Ramos (cell line): ENCODE results near the gene SPDYE5.
"Not testable (repeated sequence)": the region's sequence is repeated elsewhere in the genome, so short reads cannot be mapped to it uniquely, and the experiment has no call there.

ENCODE experiments used
- in situ Hi-C: fragments of 300-500 bp; cut with MboI; formaldehyde crosslinking; loops from one replicate; pipeline ENCODE4 v1.14.3; 2022; ENCODE audit warnings: low sequenced_read_pairs; ENCODE audit not compliant: unreplicated experiment

Gene SPDYE5

DNA sequence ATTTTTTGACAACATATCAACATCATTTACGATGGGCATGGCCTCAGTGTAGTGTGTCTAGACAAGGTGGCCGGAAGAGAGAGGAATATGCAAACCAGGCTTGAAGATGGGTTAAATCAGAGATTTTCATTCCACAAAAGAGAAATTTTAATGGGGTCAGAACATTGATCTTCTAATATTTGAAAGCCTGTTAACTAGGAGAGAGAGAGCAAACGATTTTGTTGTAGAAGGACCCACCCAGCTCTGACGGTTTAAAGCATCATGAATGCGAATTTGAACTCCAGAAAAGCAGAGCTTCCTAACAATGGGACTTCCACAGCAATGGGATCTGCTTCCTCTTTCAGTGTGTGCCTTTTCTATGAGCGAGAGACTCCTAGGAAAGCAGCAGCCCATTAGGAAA lies at the start of gene SPDYE5:
Gene SPDYE5, plus strand, starts transcription at position 301 of the 400 bp plus-strand sequence. CDS start 1,728 bp downstream, outside the sequence.
- in situ Hi-C loops = not testable (repeated sequence)

- in situ Hi-C loops = not testable (repeated sequence)
Observed at GRCh38 chr7:75442465-75443111, 49.5 kb upstream of the SPDYE5 start.

GRCh38 chr7:75449946-75450345 lies 42.2 kb upstream of the SPDYE5 start:
- in situ Hi-C loops = not testable (repeated sequence)

DNA sequence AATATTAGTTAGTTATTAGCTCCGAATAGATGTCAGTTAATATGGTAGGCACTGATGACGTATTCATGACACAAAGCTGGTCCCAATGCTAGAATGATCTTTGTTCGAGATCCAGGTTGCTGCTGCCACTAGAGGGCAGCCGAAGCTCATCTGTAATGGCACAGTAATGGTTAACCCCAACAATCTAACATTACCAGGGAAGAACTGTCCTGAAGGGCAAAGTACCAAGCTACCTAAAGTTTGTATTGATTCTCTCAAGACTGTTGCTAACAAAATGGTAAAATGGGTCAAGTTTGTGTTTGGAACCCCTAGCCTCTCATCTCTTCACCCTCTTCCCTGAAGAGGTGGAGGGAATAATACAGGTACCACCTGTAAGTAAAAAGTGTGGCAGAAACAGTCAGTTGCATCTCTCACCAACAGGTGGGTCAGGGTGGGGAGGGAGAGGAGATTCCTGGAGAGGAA lies 39.6 kb upstream of the SPDYE5 start:
- in situ Hi-C loops = not testable (repeated sequence)

DNA sequence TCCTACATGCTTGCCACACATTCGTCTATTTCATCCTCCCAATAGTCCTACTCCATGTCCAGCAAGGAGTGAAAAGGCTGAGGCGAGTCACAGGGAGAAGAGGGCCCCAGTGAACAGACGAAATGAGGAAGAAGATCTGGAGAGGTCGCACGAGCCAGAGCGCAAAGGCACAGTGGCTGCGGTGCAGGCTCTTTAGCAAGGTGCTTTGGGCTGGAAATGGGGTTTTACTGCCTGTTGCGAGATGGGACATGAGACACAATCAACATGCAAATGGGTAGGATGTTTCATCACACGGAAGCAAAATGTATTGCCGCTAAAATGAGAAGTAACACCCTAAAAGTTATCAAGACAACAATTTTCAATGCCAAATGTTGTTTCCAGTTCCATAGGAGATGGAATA lies 35.7 kb upstream of the SPDYE5 start:
- in situ Hi-C loops = not testable (repeated sequence)

DNA sequence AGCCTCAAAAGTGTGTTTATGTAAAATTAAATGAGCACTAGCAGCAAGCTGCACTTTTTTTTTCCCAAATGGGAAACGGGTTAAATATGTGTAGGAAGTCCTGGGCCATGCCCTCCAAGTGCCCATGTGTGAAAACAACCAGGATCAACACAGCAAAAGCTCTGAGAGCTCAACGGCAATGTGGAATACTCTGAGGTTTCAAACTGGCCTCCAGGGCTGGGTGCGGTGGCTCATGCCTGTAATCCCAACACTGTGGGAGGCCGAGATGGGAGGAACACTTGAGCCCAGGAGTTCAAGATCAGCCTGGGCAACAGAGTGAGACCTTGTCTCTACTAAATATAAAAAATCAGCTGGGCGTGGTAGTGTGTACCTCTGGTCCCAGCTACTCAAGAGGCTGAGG lies 34.1 kb upstream of the SPDYE5 start:
- in situ Hi-C loops = not testable (repeated sequence)

DNA sequence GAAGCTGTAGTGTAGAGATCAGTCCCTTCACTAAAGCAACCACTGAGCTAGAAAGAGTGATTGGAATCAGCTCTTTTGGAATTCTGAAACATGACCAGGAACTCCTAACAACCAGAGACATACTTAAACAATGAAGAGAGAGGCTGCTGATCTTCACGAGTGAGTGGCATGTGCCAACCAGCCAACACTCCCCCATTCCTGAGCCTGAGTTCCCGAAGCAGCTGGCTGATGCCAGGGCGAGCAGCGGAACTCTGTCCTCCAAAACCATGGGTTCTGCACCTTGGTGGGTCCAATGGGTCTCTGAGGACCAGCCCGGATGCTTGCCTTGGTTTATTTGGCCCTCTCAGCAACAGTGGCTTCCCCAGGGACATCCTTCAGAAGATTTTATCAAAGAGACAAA lies 31.6 kb upstream of the SPDYE5 start:
- in situ Hi-C loops = not testable (repeated sequence)

GRCh38 chr7:75470166-75470565 lies 22.0 kb upstream of the SPDYE5 start:
- in situ Hi-C loops = not testable (repeated sequence)

DNA sequence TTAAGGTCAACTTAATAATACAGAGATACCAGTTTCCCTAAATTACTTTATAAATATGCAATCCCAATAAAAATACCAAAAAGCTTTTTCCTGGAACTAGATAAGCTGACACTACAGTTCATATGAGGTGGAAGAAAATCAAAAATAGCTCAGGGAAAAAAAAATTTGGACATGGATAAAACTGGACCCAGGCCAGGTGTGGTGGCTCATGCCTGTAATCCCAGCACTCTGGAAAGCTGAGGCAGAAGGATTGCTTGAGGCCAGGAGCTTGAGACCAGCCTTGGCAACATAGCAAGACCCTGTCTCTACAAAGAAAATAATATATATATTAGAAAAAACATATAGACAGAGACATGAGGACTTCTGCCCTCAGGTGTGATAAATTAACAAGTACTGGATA lies 14.7 kb upstream of the SPDYE5 start:
- in situ Hi-C loops = not testable (repeated sequence)

DNA sequence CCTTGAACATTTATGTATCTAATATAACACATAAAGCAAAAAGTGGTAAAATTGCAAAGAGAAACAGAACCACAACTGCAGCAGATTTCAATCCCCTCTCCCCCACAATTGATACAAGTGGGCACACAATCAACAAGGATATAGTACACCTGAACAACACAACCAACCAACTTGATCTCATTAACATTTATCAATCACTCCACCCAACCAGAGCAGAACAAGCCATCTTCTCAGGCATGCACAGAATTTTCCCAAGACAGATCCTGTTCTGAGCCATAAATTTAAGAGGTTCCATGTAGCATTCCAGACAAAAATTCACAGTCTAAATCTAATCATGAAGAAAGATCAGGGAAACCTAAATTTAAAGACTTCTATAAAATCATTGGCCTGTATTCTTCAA lies 11.8 kb upstream of the SPDYE5 start:
- in situ Hi-C loops = not testable (repeated sequence)

DNA sequence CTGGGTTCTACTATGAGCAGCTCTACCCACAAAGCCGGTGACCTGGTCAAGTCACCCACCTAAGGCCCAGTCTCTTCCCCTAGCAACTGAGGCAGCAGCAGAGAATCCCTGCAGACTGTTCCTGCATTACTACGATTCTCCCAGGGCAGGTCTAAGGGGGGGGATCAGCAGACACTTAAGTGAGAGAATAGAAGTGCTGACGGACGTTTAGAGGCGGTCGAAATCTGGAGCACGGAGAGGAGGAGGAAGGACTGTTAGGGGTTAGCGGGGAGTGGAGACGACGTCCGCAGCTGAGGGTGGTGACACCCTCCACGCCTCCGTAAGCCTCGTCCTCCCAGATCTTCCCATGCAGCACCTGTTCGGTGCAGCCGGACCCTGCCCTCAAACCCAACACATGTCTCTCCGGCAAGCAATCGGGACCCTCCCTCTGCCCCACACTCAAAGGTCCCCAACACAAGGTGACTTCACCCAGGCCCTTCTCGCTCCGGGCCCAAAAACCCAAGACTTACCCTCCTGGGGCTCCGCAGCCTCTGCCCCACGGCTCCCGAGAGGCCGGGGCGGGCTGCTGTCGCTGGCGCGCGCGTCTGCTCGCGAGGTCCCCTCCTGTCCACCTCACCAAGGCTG lies 6.7 kb upstream of the SPDYE5 start:
- in situ Hi-C loops = not testable (repeated sequence)

GRCh38 chr7:75485979-75486643 lies 6.0 kb upstream of the SPDYE5 start, which contains the start of gene POM121C:
TSS of gene POM121C (minus strand) at chr7:75486299. CDS start at chr7:75441496, 44,803 bp downstream.
- in situ Hi-C loops = not testable (repeated sequence)

DNA sequence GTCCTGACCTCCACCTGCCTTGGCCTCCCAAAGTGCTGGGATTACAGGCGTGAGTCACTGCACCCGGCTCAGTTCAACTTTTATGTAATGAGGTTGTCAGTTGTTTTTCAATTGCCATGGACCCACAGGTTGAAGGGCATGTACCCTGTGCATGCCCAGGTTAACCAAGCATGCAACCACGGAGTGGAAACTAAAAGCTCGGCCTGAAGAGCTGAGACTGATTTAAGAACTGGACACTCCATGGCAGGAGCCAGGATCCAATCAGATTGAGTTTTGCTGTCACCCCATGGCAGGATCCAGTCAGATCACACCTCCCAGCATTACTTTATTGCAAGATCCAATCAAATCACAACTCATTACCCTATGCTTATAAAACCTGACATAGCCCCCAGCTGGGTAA lies 16.9 kb downstream of the SPDYE5 start:
- in situ Hi-C loops = not testable (repeated sequence)

DNA sequence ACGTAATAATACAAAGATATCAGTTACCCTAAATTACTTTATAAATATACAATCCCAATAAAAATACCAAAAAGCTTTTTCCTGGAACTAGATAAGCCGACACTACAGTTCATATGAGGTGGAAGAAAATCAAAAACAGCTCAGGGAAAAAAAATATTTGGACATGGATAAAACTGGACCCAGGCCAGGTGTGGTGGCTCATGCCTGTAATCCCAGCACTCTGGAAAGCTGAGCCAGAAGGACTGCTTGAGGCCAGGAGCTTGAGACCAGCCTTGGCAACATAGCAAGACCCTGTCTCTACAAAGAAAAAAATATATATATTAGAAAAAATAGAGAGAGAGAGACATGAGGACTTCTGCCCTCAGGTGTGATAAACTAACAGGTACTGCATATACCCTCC lies 26.7 kb downstream of the SPDYE5 start:
- in situ Hi-C loops = not testable (repeated sequence)

DNA sequence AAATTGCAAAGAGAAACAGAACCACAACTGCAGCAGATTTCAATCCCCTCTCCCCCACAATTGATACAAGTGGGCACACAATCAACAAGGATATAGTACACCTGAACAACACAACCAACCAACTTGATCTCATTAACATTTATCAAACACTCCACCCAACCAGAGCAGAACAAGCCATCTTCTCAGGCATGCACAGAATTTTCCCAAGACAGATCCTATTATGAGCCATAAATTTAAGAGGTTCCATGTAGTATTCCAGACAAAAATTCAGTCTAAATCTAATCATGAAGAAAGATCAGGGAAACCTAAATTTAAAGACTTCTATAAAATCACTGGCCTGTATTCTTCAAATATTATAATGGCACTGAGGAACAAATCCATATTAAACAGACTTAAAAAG lies 29.6 kb downstream of the SPDYE5 start:
- in situ Hi-C loops = not testable (repeated sequence)

DNA sequence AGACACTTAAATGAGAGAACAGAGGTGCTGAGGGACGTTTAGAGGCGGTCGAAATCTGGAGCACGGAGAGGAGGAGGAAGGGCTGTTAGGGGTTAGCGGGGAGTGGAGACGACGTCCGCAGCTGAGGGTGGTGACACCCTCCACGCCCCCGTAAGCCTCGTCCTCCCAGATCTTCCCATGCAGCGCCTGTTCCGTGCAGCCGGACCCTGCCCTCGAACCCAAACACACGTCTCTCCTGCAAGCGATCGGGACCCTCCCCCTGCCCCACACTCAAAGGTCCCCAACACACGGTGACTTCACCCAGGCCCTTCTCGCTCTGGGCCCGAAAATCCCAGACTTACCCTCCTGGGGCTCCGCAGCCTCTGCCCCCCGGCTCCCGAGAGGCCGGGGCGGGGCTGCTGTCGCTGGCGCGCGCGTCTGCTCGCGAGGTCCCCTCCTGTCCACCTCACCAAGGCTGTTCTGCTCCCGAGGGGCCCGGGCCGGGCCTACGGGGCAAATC lies 35.2 kb downstream of the SPDYE5 start:
- in situ Hi-C loops = not testable (repeated sequence)

DNA sequence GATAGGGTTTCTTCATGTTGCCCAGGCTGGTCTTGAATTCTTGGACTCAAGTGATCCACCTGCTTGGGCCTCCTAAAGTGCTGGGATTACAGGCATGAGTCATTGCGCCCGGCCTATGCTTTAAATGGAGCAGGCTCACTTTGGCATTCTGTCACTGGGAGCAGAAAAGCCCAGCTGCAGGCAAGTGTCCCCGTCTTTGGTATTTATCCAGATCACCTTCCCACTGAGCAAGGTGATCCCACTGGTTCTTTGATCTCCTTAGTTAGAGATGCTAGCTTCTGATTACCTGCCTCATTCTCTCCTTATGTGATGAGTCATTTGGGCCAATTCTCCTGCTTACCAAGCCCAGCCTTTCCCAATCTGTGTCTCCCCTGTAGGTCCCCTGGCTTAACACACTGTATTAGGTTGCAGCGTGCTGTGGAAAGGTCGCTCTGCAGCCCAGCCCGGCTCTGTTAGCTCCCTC lies 39.3 kb downstream of the SPDYE5 start:
- in situ Hi-C loops = no loop called here

- in situ Hi-C loops = no loop called here
Observed at GRCh38 chr7:75532639-75533038, 40.5 kb downstream of the SPDYE5 start.

- in situ Hi-C loops = no loop called here
Observed at GRCh38 chr7:75533926-75534325, 41.8 kb downstream of the SPDYE5 start.

DNA sequence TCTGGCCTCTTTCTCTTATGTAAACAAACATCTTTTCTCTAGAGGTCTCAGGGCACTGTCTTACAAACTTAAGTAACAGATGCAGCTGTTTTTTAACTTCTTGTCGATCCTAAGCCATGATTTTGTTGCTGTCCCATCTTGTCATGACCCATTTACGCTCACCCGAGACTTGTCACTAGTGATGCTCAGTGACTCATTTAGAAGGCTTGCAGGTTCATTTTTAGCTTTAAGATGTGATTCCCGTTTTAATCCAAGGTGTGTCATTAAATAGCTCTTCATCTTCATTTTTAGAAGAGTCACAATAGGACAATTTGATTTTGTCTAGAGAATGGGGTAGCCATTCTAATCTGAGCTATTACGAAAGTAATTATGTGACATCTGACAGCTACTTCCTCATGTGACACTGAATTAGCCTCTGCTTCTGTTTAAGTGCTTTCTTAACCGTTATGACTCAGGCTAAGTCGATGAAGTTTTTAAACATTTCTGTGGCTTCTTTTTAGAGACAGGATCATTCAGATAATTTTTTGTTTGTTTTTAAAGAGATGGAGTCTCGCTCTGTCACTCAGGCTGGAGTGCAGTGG lies 42.7 kb downstream of the SPDYE5 start:
- in situ Hi-C loops = no loop called here

GRCh38 chr7:75536491-75536890 lies 44.4 kb downstream of the SPDYE5 start:
- in situ Hi-C loops = no loop called here
